ENCODE measurements around the gene DNPEP.
A peak's percentile ranks its signal among the peaks of the same experiment; 100 is the strongest.

- peak; percentile 47 to 56 for TF ChIP-seq CTCF (IDR thresholded peaks at IDR 0.05; ENCODE audit: extremely low read depth in 1 of 2, insufficient read depth in 1 of 2, low read depth in 1 of 2, low read length in 2 of 2)
- TF ChIP-seq EZH2 (IDR thresholded peaks at IDR 0.05; ENCODE audit: borderline replicate concordance, low read depth, low read length, severe bottlenecking), result no peak
- TF ChIP-seq POLR2A (IDR thresholded peaks at IDR 0.05; ENCODE audit: low read depth, low read length), result no peak
- TF ChIP-seq POLR2AphosphoS5 (IDR thresholded peaks at IDR 0.05; ENCODE audit: insufficient read depth, low read depth, low read length), result peak; percentile 49
- no peak for TF ChIP-seq MAX (IDR thresholded peaks at IDR 0.05; ENCODE audit: insufficient read depth, insufficient read length)
- no peak for TF ChIP-seq JUN (IDR thresholded peaks at IDR 0.05; ENCODE audit: borderline replicate concordance, insufficient read depth, insufficient read length, low read depth)
These were observed 602 bp upstream of the DNPEP start for GRCh38 chr2:219388121-219388906.
